Aorta (tissue), 5 donors: Measurements from ENCODE around the gene UBA52. TPM values are rescaled to one million over a fixed set of nuclear protein-coding genes. Genes with fewer than 3 reads are reported as not detected.

Source experiments
- ATAC-seq: fragments of 200-7000 bp; cut with Tn5 transposase; one replicate; pipeline ENCODE4 v1.9.1; 2022; ENCODE audit warnings: moderate library complexity; ENCODE audit not compliant: low FRiP score
- DNase-seq, 2 donors: peaks; one replicate each; pipeline ENCODE4 v3.0.0-alpha.2; 2020
- H3K27ac ChIP-seq, 2 donors: one replicate each; pipeline ENCODE4 v1.5.1; 2013; ENCODE audit warnings: low read length in 2 of 2, mild to moderate bottlenecking in 2 of 2, moderate library complexity in 2 of 2, control low read depth in 1 of 2, inconsistent platforms in 1 of 2, low read depth in 1 of 2
- H3K27me3 ChIP-seq, 2 donors: one replicate each; pipeline ENCODE4 v1.6.1; 2013; ENCODE audit warnings: control low read depth in 1 of 2, low read length in 1 of 2, mild to moderate bottlenecking in 1 of 2, moderate library complexity in 1 of 2; ENCODE audit not compliant: insufficient read depth in 2 of 2, control insufficient read depth in 1 of 2
- H3K36me3 ChIP-seq, 2 donors: one replicate each; pipeline ENCODE4 v1.6.1; 2013; ENCODE audit warnings: control low read depth in 1 of 2, low read length in 1 of 2, mild to moderate bottlenecking in 1 of 2; ENCODE audit not compliant: insufficient read depth in 2 of 2, control insufficient read depth in 1 of 2
- H3K4me1 ChIP-seq, 2 donors: one replicate each; pipeline ENCODE4 v1.6.1; 2013; ENCODE audit warnings: low read length in 2 of 2, control low read depth in 1 of 2, mild to moderate bottlenecking in 1 of 2, moderate library complexity in 1 of 2; ENCODE audit not compliant: insufficient read depth in 2 of 2, control insufficient read depth in 1 of 2
- H3K4me3 ChIP-seq, 2 donors: one replicate each; pipeline ENCODE4 v1.5.1; 2013; ENCODE audit warnings: low read length in 2 of 2, control low read depth in 1 of 2, mild to moderate bottlenecking in 1 of 2
- H3K9me3 ChIP-seq: one replicate; pipeline ENCODE4 v1.6.1; 2013; ENCODE audit warnings: mild to moderate bottlenecking, low read length; ENCODE audit not compliant: control insufficient read depth
- WGBS, 2 donors: extraction: QIAGEN DNeasy Blood & Tissue Kit; methylation state at CpG; one replicate each; pipeline ENCODE4 v1.1.7; 2013; 5-methylcytosine and 5-hydroxymethylcytosine counted together
- intact Hi-C, 2 donors: fragments of 100-400 bp; cut with DNase I; formaldehyde crosslinking; loops; one replicate each; pipeline versions ENCODE4 v1.14.2 to v1.15.0; 2022
- polyA plus RNA-seq, 2 donors: library from polyadenylated mRNA; stranded (reverse); fragments of 200-250 nt; gene quantifications; one replicate each; pipeline ENCODE4 v1.2.3, GENCODE V29; 2013
- total RNA-seq, 2 donors: library from RNA; stranded (reverse); fragmentation: NEBNext Ultra II Directional; extraction: Animal tissue kit (Norgen Biotek cat#: 25700); gene quantifications; one replicate each; pipeline ENCODE4 v1.2.1, GENCODE V29; 2021
- donor health status: healthy with polysubstance abuse.
- donor health status: Bipolar disorder and iron deficiency.
- donor health status: DM: no; HTN: no; CAD: no.
- donor health status: DM: no; HTN: no; CAD: no.
- donor health status: DM: yes; HTN: yes; CAD: no.

UBA52 gene
- total and polyA plus RNA-seq, 4 donors = 750 to 1,252 (median 1,006) TPM

DNA sequence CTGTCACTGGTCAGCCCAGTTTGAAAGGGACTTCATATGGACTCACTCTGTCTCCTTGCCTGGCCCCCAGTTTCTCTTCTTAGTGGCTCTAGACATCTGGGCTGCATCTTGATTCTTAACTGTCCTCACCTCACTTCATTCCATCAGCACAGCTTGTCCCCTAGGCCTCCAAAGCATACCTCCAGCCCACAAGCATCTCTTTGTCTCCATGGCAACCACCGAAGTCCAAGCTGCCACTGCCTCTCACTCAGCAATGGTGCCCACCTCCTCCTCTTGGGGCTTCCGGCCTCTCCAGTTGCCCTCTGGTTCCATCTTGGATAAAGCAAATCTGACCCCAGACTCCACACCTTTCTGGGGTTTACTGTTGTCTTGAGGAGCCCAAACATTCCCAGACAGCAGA, 55.2 kb downstream of the UBA52 start:
- H3K36me3 ChIP-seq = no peaks in the 10 kb centered on the region
- DNase-seq = no peak
- H3K27ac ChIP-seq = no peak overlapping the region
- H3K4me3 ChIP-seq = no peak overlapping the region
- WGBS, 2 donors = 72 to 73% methylated on average over 2 of the region's 2 CpGs
- no peaks in the 10 kb centered on the region for H3K4me1 ChIP-seq
- intact Hi-C loops = no loop called here
- ATAC-seq = no peak
- no peaks in the 10 kb centered on the region for H3K27me3 ChIP-seq
- no peaks in the 10 kb centered on the region for H3K9me3 ChIP-seq

Other genes with a start within 250 kb of the UBA52 start
- gene LSM4, start 248.8 kb upstream of the UBA52 start, total RNA-seq = 10 to 100 TPM; 32.2 to 34.5 TPM
- 10 to 100 TPM; 58.6 to 91.8 TPM for gene LSM4, start 248.8 kb upstream of the UBA52 start, polyA plus RNA-seq
- 10 to 100 TPM; 41.5 to 46.9 TPM for gene PGPEP1, start 231.3 kb upstream of the UBA52 start, total RNA-seq
- 10 to 100 TPM; 19.2 to 25.3 TPM for gene PGPEP1, start 231.3 kb upstream of the UBA52 start, polyA plus RNA-seq
- 1 to 10 TPM; 4.2 to 9.8 TPM for gene GDF15, start 185.7 kb upstream of the UBA52 start, total RNA-seq
- 1 to 10 TPM; 2.8 to 3.2 TPM for gene GDF15, start 185.7 kb upstream of the UBA52 start, polyA plus RNA-seq
- gene LRRC25, start 174.2 kb upstream of the UBA52 start, total RNA-seq = 10 to 100 TPM in 1 of 2 donors, 1 to 10 TPM in 1; 7.7 to 15.6 TPM
- 1 to 10 TPM; 2.2 to 7.4 TPM for gene LRRC25, start 174.2 kb upstream of the UBA52 start, polyA plus RNA-seq
- gene SSBP4, start 152.5 kb upstream of the UBA52 start, total RNA-seq = 10 to 100 TPM; 51.4 to 89.4 TPM
- 100 to 1,000 TPM in 1 of 2 donors, 10 to 100 TPM in 1; 40.6 to 150 TPM for gene SSBP4, start 152.5 kb upstream of the UBA52 start, polyA plus RNA-seq
- gene ISYNA1, start 133.7 kb upstream of the UBA52 start, total RNA-seq = 10 to 100 TPM; 42.1 to 86.5 TPM
- gene ISYNA1, start 133.7 kb upstream of the UBA52 start, polyA plus RNA-seq = 100 to 1,000 TPM in 1 of 2 donors, 10 to 100 TPM in 1; 56.0 to 535 TPM
- 10 to 100 TPM; 30.0 to 37.9 TPM for gene ELL, start 49.8 kb upstream of the UBA52 start, total RNA-seq
- 10 to 100 TPM in 1 of 2 donors, 1 to 10 TPM in 1; 7.3 to 13.1 TPM for gene ELL, start 49.8 kb upstream of the UBA52 start, polyA plus RNA-seq
- 100 to 1,000 TPM; 225 to 239 TPM for gene FKBP8, start 28.3 kb upstream of the UBA52 start, total RNA-seq
- 100 to 1,000 TPM; 255 to 362 TPM for gene FKBP8, start 28.3 kb upstream of the UBA52 start, polyA plus RNA-seq
- gene KXD1, start 14.0 kb upstream of the UBA52 start, total RNA-seq = 10 to 100 TPM; 85.4 to 92.4 TPM
- 100 to 1,000 TPM in 1 of 2 donors, 10 to 100 TPM in 1; 85.6 to 128 TPM for gene KXD1, start 14.0 kb upstream of the UBA52 start, polyA plus RNA-seq
- gene REX1BD, start 16.9 kb downstream of the UBA52 start, total RNA-seq = 10 to 100 TPM; 33.3 to 67.1 TPM
- gene REX1BD, start 16.9 kb downstream of the UBA52 start, polyA plus RNA-seq = 100 to 1,000 TPM in 1 of 2 donors, 10 to 100 TPM in 1; 22.9 to 192 TPM
- 10 to 100 TPM; 34.3 to 92.5 TPM for gene CRLF1, start 34.9 kb downstream of the UBA52 start, total RNA-seq
- 1,000 to 10,000 TPM in 1 of 2 donors, 100 to 1,000 TPM in 1; 317 to 1,029 TPM for gene CRLF1, start 34.9 kb downstream of the UBA52 start, polyA plus RNA-seq
- 1 to 10 TPM in 1 of 2 donors, under 1 TPM in 1; 0.97 to 8.9 TPM for gene TMEM59L, start 41.0 kb downstream of the UBA52 start, total RNA-seq
- 1 to 10 TPM; 3.0 to 8.5 TPM for gene TMEM59L, start 41.0 kb downstream of the UBA52 start, polyA plus RNA-seq
- gene KLHL26, start 65.2 kb downstream of the UBA52 start, total RNA-seq = 10 to 100 TPM; 12.1 to 19.2 TPM
- 1 to 10 TPM; 1.9 to 7.1 TPM for gene KLHL26, start 65.2 kb downstream of the UBA52 start, polyA plus RNA-seq
- gene CRTC1, start 111.8 kb downstream of the UBA52 start, total RNA-seq = 10 to 100 TPM in 1 of 2 donors, 1 to 10 TPM in 1; 9.5 to 16.5 TPM
- gene CRTC1, start 111.8 kb downstream of the UBA52 start, polyA plus RNA-seq = 10 to 100 TPM in 1 of 2 donors, 1 to 10 TPM in 1; 3.6 to 11.9 TPM
- 100 to 1,000 TPM in 1 of 2 donors, 10 to 100 TPM in 1; 15.8 to 142 TPM for gene COMP, start 219.4 kb downstream of the UBA52 start, total RNA-seq
- 10 to 100 TPM in 1 of 2 donors, 1 to 10 TPM in 1; 9.8 to 14.4 TPM for gene COMP, start 219.4 kb downstream of the UBA52 start, polyA plus RNA-seq